Neural progenitor cell (in vitro differentiated cells): ENCODE measurements around the gene LGR5. TPM values are rescaled to one million over a fixed set of nuclear protein-coding genes. Genes with fewer than 3 reads are reported as not detected.

Experiments
- DNase-seq: peaks from one replicate; pipeline ENCODE4 v3.0.0-alpha.2; 2016; ENCODE audit warnings: low spot score
- H2AFZ ChIP-seq: fragments of 200-600 bp; sonication (generic); replicated peaks from 2 replicates; pipeline ENCODE4 v1.6.1; 2016; ENCODE audit warnings: antibody characterized with exemption
- H3F3A ChIP-seq: fragments of 200-600 bp; sonication (generic); 2 replicates; pipeline ENCODE4 v1.6.1; 2016; ENCODE audit warnings: antibody characterized with exemption, low read depth
- H3K27ac ChIP-seq: fragments of 200-600 bp; sonication (generic); 2 replicates; pipeline ENCODE4 v1.5.1; 2016; ENCODE audit warnings: mild to moderate bottlenecking
- H3K27me3 ChIP-seq: fragments of 200-600 bp; sonication (generic); 2 replicates; pipeline ENCODE4 v1.6.1; 2016; ENCODE audit warnings: mild to moderate bottlenecking, moderate library complexity
- H3K36me3 ChIP-seq: fragments of 200-600 bp; sonication (generic); 2 replicates; pipeline ENCODE4 v1.5.1; 2016
- H3K4me1 ChIP-seq: fragments of 200-600 bp; sonication (generic); 2 replicates; pipeline ENCODE4 v1.6.1; 2016; ENCODE audit warnings: mixed run types
- H3K4me2 ChIP-seq: fragments of 200-600 bp; sonication (generic); 2 replicates; pipeline ENCODE4 v1.6.1; 2016
- H3K4me3 ChIP-seq: fragments of 200-600 bp; sonication (generic); 2 replicates; pipeline ENCODE4 v1.5.1; 2016
- H3K79me2 ChIP-seq: fragments of 200-600 bp; sonication (generic); 2 replicates; pipeline ENCODE4 v1.6.1; 2016; ENCODE audit warnings: low read depth
- H3K9ac ChIP-seq: fragments of 200-600 bp; sonication (generic); 2 replicates; pipeline ENCODE4 v1.6.1; 2016
- H3K9me3 ChIP-seq: fragments of 200-600 bp; sonication (generic); 2 replicates; pipeline ENCODE4 v1.5.1; 2016; ENCODE audit warnings: low read depth
- H4K20me1 ChIP-seq: fragments of 200-600 bp; sonication (generic); 2 replicates; pipeline ENCODE4 v1.6.1; 2016; ENCODE audit warnings: low read depth
- H3K27ac Mint-ChIP-seq: 3 replicates; pipeline ENCODE4 v1.8.0; 2021; ENCODE audit warnings: mixed read lengths
- H3K27me3 Mint-ChIP-seq: 2 replicates; pipeline ENCODE4 v1.8.0; 2022; ENCODE audit warnings: low read depth, mild to moderate bottlenecking, inconsistent platforms, moderate library complexity, mixed read lengths; ENCODE audit not compliant: insufficient read depth
- H3K36me3 Mint-ChIP-seq: 3 replicates; pipeline ENCODE4 v1.8.0; 2021; ENCODE audit warnings: mixed read lengths
- H3K4me1 Mint-ChIP-seq: 3 replicates; pipeline ENCODE4 v1.8.0; 2021; ENCODE audit warnings: mixed read lengths
- H3K4me3 Mint-ChIP-seq: 3 replicates; pipeline ENCODE4 v1.8.0; 2021; ENCODE audit warnings: mild to moderate bottlenecking, moderate library complexity, mixed read lengths
- H3K9me3 Mint-ChIP-seq: 3 replicates; pipeline ENCODE4 v1.8.0; 2020; ENCODE audit warnings: mixed read lengths
- CTCF ChIP-seq: fragments of 200-600 bp; sonication (generic); IDR thresholded peaks from 2 replicates; pipeline ENCODE4 v1.5.1; 2017; ENCODE audit warnings: antibody characterized with exemption, mild to moderate bottlenecking
- EZH2 ChIP-seq: fragments of 200-600 bp; sonication (generic); IDR thresholded peaks from 2 replicates; pipeline ENCODE4 v1.6.1; 2017; ENCODE audit warnings: antibody characterized with exemption, mild to moderate bottlenecking, moderate library complexity
- EZH2phosphoT487 ChIP-seq: fragments of 200-600 bp; sonication (generic); IDR thresholded peaks from 2 replicates; pipeline ENCODE4 v1.6.1; 2017; ENCODE audit warnings: antibody characterized with exemption
- total RNA-seq: library from RNA; depleted of rRNA; stranded (reverse); fragments of >200 nt; gene quantifications from 2 replicates; pipeline ENCODE4 v1.2.3, GENCODE V29; 2015; ENCODE audit warnings: low replicate concordance

LGR5 gene
- total RNA-seq, 1 donor from 2014 or later: 1.4 TPM

DNA sequence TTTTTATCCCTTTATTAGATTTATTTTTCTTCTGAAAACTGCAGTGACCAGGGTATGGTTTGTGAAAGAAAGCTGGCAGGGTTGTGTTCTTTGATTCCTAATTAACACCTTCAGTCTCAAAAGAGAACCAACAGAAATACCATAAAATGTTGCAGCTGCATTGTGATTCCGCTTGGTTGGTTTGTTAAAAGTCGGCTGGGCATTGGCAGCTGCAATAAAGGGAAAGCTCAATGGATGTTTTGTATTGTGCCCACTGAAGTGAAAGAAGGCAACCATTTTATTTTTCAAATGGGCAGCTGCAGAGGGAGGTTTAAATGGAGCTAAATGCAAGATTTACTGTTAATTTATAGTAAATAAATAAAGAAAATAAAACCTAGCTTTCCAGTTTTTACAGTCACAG is 16.7 kb downstream of the LGR5 start:
- TF ChIP-seq EZH2phosphoT487 (no peak), CTCF (no peak), EZH2 (no peak)
- Histone ChIP-seq H3K79me2 (no peaks in the 10 kb centered on the region), H3F3A (peaks cover 33% of the 10 kb centered on the region), H2AFZ (no peak overlapping the region), H3K4me2 (peak overlapping the region; percentile 76), H3K27me3 (no peaks in the 10 kb centered on the region), H3K4me1 (peaks cover 65% of the 10 kb centered on the region), H3K9ac (no peak overlapping the region), H4K20me1 (no peaks in the 10 kb centered on the region), H3K4me3 (peak overlapping the region; percentile 25), H3K27ac (peak overlapping the region; percentile 91), H3K9me3 (no peaks in the 10 kb centered on the region), H3K36me3 (no peaks in the 10 kb centered on the region)
- peaks cover 13% of the 10 kb centered on the region for H3K36me3 Mint-ChIP-seq
- peak; percentile 85 for DNase-seq
- peak overlapping the region; percentile 20 for H3K27ac Mint-ChIP-seq
- H3K4me3 Mint-ChIP-seq: no peak overlapping the region
- H3K27me3 Mint-ChIP-seq: peaks cover 2% of the 10 kb centered on the region
- H3K9me3 Mint-ChIP-seq: peaks cover 2% of the 10 kb centered on the region
- peaks cover 49% of the 10 kb centered on the region for H3K4me1 Mint-ChIP-seq

GRCh38 chr12:71456990-71457389 is 17.4 kb downstream of the LGR5 start:
- H3K36me3 Mint-ChIP-seq: peaks cover 6% of the 10 kb centered on the region
- Histone ChIP-seq H3K9me3 (no peaks in the 10 kb centered on the region), H3K27ac (peak overlapping the region; percentile 91), H3K4me2 (peak overlapping the region; percentile 76), H3K4me1 (peaks cover 65% of the 10 kb centered on the region), H4K20me1 (no peaks in the 10 kb centered on the region), H3K4me3 (no peak overlapping the region), H3K9ac (no peak overlapping the region), H3K79me2 (no peaks in the 10 kb centered on the region), H3K27me3 (no peaks in the 10 kb centered on the region), H3K36me3 (no peaks in the 10 kb centered on the region), H3F3A (peaks cover 33% of the 10 kb centered on the region), H2AFZ (peak overlapping the region; percentile 52)
- no peaks in the 10 kb centered on the region for H3K9me3 Mint-ChIP-seq
- DNase-seq: peak; percentile 58
- H3K27me3 Mint-ChIP-seq: peaks cover 2% of the 10 kb centered on the region
- peak overlapping the region; percentile 98 for H3K27ac Mint-ChIP-seq
- TF ChIP-seq EZH2 (no peak), CTCF (no peak), EZH2phosphoT487 (no peak)
- H3K4me1 Mint-ChIP-seq: peaks cover 49% of the 10 kb centered on the region
- peak overlapping the region; percentile 49 for H3K4me3 Mint-ChIP-seq

- TF ChIP-seq CTCF: no peak
- no peak for TF ChIP-seq EZH2phosphoT487
- TF ChIP-seq EZH2: no peak
- no peak overlapping the region for H3K27ac ChIP-seq
- Mint-ChIP-seq H3K27ac (no peak overlapping the region), H3K9me3 (no peaks in the 10 kb centered on the region), H3K4me3 (no peak overlapping the region), H3K27me3 (no peaks in the 10 kb centered on the region), H3K4me1 (peaks cover 32% of the 10 kb centered on the region), H3K36me3 (peaks cover 8% of the 10 kb centered on the region)
- peaks cover 22% of the 10 kb centered on the region for H3F3A ChIP-seq
- no peak for DNase-seq
- H3K9ac ChIP-seq: no peak overlapping the region
- no peak overlapping the region for H3K4me3 ChIP-seq
- no peak overlapping the region for H3K4me2 ChIP-seq
- peaks cover 51% of the 10 kb centered on the region for H3K4me1 ChIP-seq
- H3K27me3 ChIP-seq: no peaks in the 10 kb centered on the region
- no peaks in the 10 kb centered on the region for H3K79me2 ChIP-seq
- H4K20me1 ChIP-seq: no peaks in the 10 kb centered on the region
- no peaks in the 10 kb centered on the region for H3K36me3 ChIP-seq
- H3K9me3 ChIP-seq: no peaks in the 10 kb centered on the region
- H2AFZ ChIP-seq: no peak overlapping the region
These were observed 20.7 kb downstream of the LGR5 start for GRCh38 chr12:71460318-71460717.
